ENCODE measurements around the gene EPGN. TPM values are rescaled to one million over a fixed set of nuclear protein-coding genes. Genes with fewer than 3 reads are reported as not detected.

The EPGN gene
- total RNA-seq, 1 donor from 2014 or later = 0.30 TPM

- H3K27ac Mint-ChIP-seq (ENCODE audit: unreplicated experiment) = no peak overlapping the region
- no peaks in the 10 kb centered on the region for H3K36me3 Mint-ChIP-seq (ENCODE audit: unreplicated experiment)
- peaks cover 27% of the 10 kb centered on the region for H3K4me1 Mint-ChIP-seq (ENCODE audit: unreplicated experiment)
- no peak overlapping the region for H3K4me3 Mint-ChIP-seq (ENCODE audit: unreplicated experiment)
- no peaks in the 10 kb centered on the region for H3K9me3 Mint-ChIP-seq (ENCODE audit: unreplicated experiment)
- H3K27me3 Mint-ChIP-seq (ENCODE audit: unreplicated experiment) = peaks cover 32% of the 10 kb centered on the region
- TF ChIP-seq, protein P1, sequence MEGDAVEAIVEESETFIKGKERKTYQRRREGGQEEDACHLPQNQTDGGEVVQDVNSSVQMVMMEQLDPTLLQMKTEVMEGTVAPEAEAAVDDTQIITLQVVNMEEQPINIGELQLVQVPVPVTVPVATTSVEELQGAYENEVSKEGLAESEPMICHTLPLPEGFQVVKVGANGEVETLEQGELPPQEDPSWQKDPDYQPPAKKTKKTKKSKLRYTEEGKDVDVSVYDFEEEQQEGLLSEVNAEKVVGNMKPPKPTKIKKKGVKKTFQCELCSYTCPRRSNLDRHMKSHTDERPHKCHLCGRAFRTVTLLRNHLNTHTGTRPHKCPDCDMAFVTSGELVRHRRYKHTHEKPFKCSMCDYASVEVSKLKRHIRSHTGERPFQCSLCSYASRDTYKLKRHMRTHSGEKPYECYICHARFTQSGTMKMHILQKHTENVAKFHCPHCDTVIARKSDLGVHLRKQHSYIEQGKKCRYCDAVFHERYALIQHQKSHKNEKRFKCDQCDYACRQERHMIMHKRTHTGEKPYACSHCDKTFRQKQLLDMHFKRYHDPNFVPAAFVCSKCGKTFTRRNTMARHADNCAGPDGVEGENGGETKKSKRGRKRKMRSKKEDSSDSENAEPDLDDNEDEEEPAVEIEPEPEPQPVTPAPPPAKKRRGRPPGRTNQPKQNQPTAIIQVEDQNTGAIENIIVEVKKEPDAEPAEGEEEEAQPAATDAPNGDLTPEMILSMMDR (IDR thresholded peaks at IDR 0.05) = no peak
- DNase-seq (ENCODE audit: extremely low spot score, unreplicated experiment) = no peak
These were observed 53.4 kb downstream of the EPGN start for GRCh38 chr4:74361671-74362070.

GRCh38 chr4:74362347-74362746 lies 54.1 kb downstream of the EPGN start:
- H3K4me1 Mint-ChIP-seq (ENCODE audit: unreplicated experiment) = peaks cover 27% of the 10 kb centered on the region
- no peaks in the 10 kb centered on the region for H3K36me3 Mint-ChIP-seq (ENCODE audit: unreplicated experiment)
- no peak overlapping the region for H3K4me3 Mint-ChIP-seq (ENCODE audit: unreplicated experiment)
- H3K9me3 Mint-ChIP-seq (ENCODE audit: unreplicated experiment) = no peaks in the 10 kb centered on the region
- peaks cover 33% of the 10 kb centered on the region for H3K27me3 Mint-ChIP-seq (ENCODE audit: unreplicated experiment)
- no peak for DNase-seq (ENCODE audit: extremely low spot score, unreplicated experiment)
- no peak overlapping the region for H3K27ac Mint-ChIP-seq (ENCODE audit: unreplicated experiment)
- TF ChIP-seq, protein P1 (IDR thresholded peaks at IDR 0.05) = no peak

DNA sequence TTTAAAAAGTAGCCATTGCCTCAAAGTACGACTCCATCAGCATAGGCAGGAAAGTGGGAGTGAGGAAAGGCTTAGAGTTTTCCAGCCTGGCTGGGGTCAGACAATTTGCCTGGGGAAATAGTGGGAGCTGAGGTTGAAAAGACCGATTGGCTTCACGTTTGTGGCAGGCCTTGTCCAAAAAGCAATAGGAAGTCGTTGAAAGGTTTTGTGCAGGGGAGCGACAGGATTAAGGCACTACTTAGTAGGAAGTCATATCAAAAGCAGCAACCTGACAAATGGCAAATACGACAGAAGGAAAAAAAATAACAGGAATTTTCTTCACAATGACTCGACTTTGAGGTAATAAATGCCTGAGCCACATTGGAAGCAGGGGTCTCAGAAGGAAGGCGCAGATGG lies 56.0 kb downstream of the EPGN start:
- Mint-ChIP-seq H3K4me1 (ENCODE audit: unreplicated experiment) (peaks cover 27% of the 10 kb centered on the region), H3K4me3 (ENCODE audit: unreplicated experiment) (peak overlapping the region; percentile 77), H3K36me3 (ENCODE audit: unreplicated experiment) (no peaks in the 10 kb centered on the region), H3K27me3 (ENCODE audit: unreplicated experiment) (peaks cover 24% of the 10 kb centered on the region), H3K27ac (ENCODE audit: unreplicated experiment) (peak overlapping the region; percentile 69), H3K9me3 (ENCODE audit: unreplicated experiment) (no peaks in the 10 kb centered on the region)
- no peak for DNase-seq (ENCODE audit: extremely low spot score, unreplicated experiment)
- TF ChIP-seq, protein P1 (IDR thresholded peaks at IDR 0.05) = no peak

DNA sequence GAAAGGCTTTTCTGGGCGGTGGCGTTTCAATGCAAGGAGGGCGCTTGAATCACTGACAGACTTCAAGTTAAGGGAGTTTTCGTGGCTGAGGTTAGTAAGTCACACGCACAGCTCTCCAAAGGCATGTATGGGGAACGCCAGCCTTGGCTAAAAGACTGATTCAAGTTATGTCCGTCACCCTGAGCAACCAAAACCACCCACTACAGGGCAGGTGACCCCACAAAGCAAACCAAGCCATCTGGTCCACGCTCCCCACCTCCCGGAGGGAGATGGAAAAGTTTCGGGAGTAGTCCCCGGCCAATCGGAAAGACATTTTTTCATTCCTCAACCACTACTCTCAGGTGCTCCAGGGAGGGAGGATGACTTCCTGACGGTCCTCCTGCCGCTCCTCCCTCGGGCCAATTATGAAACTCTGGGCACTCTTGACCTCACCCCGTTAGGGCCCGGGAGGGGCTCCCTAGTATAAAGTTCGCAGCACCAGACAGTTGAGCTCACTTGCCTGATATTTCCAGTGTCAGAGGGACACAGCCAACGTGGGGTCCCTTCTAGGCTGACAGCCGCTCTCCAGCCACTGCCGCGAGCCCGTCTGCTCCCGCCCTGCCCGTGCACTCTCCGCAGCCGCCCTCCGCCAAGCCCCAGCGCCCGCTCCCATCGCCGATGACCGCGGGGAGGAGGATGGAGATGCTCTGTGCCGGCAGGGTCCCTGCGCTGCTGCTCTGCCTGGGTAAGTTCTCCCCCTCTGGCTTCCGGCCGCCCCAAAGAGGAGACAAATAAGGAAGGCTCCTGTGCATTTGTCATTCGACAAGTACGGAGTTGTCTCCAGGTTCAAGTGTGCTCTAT lies 56.6 kb downstream of the EPGN start, which contains the start of gene EREG:
TSS of gene EREG (plus strand) at position 494 of the 840 bp plus-strand sequence. CDS start at position 658, 164 bp downstream.
- Mint-ChIP-seq H3K36me3 (ENCODE audit: unreplicated experiment) (no peaks in the 10 kb centered on the region), H3K27ac (ENCODE audit: unreplicated experiment) (peak within 1 kb of the TSS; percentile 69), H3K4me1 (ENCODE audit: unreplicated experiment) (peaks cover 27% of the 10 kb centered on the region), H3K4me3 (ENCODE audit: unreplicated experiment) (peak within 1 kb of the TSS; percentile 77), H3K27me3 (ENCODE audit: unreplicated experiment) (peaks cover 22% of the 10 kb centered on the region), H3K9me3 (ENCODE audit: unreplicated experiment) (no peaks in the 10 kb centered on the region)
- peak; percentile 86 for DNase-seq (ENCODE audit: extremely low spot score, unreplicated experiment)
- TF ChIP-seq, protein P1 (IDR thresholded peaks at IDR 0.05) = no peak

DNA sequence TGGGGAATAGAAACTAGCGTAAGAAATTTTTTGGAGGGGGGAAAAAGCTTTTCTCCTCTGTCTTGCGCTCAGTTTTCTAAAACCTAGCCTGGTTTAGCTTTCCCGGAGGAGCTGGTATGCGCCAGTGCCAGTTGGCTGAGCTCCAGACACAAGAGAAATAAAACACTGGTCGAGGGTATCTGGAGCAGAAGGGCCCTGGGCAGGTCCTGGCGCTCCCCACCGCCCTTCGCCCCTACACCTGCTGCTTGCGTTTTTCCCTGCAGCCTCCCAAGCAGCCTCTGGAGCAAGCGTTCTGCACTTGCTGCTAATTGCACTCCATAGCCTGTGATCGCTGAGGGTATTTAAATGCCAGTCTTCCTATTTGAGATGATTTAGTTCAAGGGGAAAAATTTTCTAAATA lies 57.5 kb downstream of the EPGN start:
- TF ChIP-seq, protein P1 (IDR thresholded peaks at IDR 0.05) = no peak
- peaks cover 22% of the 10 kb centered on the region for H3K27me3 Mint-ChIP-seq (ENCODE audit: unreplicated experiment)
- no peaks in the 10 kb centered on the region for H3K9me3 Mint-ChIP-seq (ENCODE audit: unreplicated experiment)
- H3K36me3 Mint-ChIP-seq (ENCODE audit: unreplicated experiment) = no peaks in the 10 kb centered on the region
- H3K4me1 Mint-ChIP-seq (ENCODE audit: unreplicated experiment) = peaks cover 27% of the 10 kb centered on the region
- peak overlapping the region; percentile 77 for H3K4me3 Mint-ChIP-seq (ENCODE audit: unreplicated experiment)
- H3K27ac Mint-ChIP-seq (ENCODE audit: unreplicated experiment) = peak overlapping the region; percentile 69
- no peak for DNase-seq (ENCODE audit: extremely low spot score, unreplicated experiment)
